ENCODE results near the gene MVB12A. TPM values are rescaled to one million over a fixed set of nuclear protein-coding genes. Genes with fewer than 3 reads are reported as not detected.

The MVB12A gene
- 34.4 and 41.2 TPM in 2 replicates for total RNA-seq (2014; rRNA removed; shearing (Covaris generic))

DNA sequence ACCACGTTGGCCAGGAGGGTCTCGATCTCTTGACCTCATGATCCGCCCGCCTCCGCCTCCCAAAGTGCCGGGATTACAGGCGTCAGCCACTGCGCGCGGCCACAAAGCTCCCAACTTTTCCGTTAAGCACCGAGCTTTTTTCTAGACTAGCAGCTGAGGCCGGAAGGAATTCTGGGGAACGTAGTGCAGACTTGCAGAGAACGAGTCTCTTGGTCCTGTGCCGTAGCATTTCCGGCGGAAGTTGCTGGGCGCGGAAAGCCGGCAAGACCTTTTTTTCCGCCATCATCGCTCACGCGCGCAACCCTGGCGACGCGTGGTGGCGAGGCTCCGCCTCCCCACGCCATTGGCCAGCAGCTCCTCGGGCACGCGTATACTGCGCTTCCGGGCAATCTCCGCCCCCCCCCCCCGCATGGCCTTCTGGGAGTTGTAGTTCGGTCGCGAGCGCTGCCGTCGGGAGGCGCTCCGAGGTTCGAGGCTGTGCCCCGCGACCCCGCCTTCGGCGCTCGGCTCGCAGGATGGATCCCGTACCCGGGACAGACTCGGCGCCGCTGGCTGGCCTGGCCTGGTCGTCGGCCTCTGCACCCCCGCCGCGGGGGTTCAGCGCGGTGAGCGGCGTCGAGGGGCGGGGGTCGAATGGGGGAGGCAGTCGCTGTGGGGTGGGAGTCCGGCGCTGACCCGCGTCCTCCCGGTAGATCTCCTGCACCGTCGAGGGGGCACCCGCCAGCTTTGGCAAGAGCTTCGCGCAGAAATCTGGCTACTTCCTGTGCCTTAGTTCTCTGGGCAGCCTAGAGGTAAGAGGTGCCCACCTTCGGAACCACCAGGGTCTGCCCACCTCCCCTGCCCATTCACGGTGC lies at the start of gene MVB12A:
Gene MVB12A (plus strand): TSS at position 427 of the 854 bp plus-strand sequence. CDS start 89 bp downstream, at position 516.
- H3K27ac ChIP-seq, result peak within 1 kb of the TSS; percentile 39
- H3K4me3 ChIP-seq, result peak within 1 kb of the TSS; percentile 68
- H3K36me3 ChIP-seq, result no peaks in the 10 kb centered on the region
- H3K4me1 ChIP-seq, result peaks cover 6% of the 10 kb centered on the region
- H3K9me3 ChIP-seq (replicated peaks), result no peaks in the 10 kb centered on the region
- peak; percentile 99 for DNase-seq
- H3K27me3 ChIP-seq, result no peaks in the 10 kb centered on the region

DNA sequence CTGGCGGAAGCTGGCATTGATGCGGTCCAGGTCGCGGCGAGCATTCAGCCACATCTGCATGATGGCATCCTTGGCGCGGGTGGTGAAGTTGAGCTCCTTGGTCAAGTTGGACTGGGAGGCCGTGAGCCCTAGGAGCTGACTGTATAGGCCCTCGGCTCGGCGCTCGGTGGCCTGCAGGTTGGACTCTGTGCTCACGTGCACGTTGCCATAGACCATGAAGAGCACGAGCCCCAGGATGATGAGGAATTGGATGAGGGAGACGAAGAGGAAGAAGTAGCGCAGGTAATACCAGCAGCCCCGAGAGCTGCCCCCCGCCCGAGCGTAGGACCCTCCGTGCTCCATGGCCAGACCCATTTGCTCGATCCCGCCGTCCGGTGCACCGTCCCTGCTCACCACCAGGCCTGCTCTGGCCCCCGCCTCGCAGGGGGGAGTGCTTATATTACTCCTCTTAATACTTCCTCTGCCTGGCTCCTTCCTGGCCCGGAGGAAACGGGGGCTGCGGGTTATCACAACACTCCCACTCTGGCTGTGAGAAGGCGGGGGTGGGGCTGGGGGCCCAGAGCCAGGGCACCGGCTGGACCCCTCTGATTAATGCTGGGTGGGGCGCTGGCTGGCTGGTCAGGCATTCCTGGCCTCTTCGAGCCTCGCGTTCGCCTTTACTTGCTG lies 42.8 kb upstream of the MVB12A start, which contains the start of gene PLVAP:
Gene PLVAP (minus strand): TSS at position 408 of the 666 bp plus-strand sequence. CDS start 54 bp downstream, at position 354.
- no peaks in the 10 kb centered on the region for H3K36me3 ChIP-seq
- H3K9me3 ChIP-seq (replicated peaks), result peaks cover 5% of the 10 kb centered on the region; the same call in 1 of the 2 replicates
- H3K4me1 ChIP-seq, result no peaks in the 10 kb centered on the region; the same call in 1 of the 2 replicates
- DNase-seq, result no peak
- H3K4me3 ChIP-seq, result no peak within 1 kb of the TSS
- peaks cover 23% of the 10 kb centered on the region for H3K27me3 ChIP-seq
- no peak within 1 kb of the TSS for H3K27ac ChIP-seq

DNA sequence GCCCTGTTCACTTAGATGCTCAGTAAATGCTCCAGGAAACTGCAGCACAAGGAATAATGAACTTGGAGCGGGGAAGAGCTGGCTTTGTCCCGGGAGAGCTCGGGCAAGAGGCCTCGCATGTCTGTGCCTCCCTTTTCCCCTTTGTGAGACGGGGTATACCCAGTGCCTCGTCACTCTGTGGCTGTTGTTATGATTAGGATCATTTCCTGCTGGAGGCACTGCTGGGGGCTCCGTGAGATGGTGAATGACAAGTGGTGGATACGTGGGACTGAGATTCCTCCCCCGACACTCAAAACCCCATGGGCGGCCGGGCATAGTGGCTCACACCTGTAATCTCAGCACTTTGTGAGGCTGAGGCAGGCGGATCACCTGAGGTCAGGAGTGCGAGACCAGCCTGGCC lies 41.6 kb upstream of the MVB12A start:
- Histone ChIP-seq H3K4me3 (no peak overlapping the region), H3K27ac (no peak overlapping the region), H3K9me3 (replicated peaks) (peaks cover 8% of the 10 kb centered on the region), H3K27me3 (peaks cover 23% of the 10 kb centered on the region), H3K36me3 (no peaks in the 10 kb centered on the region), H3K4me1 (no peaks in the 10 kb centered on the region; the same call in 1 of the 2 replicates)
- DNase-seq, result no peak

- H3K27me3 ChIP-seq, result peaks cover 23% of the 10 kb centered on the region
- no peaks in the 10 kb centered on the region for H3K36me3 ChIP-seq
- no peak for DNase-seq
- H3K4me3 ChIP-seq, result no peak overlapping the region
- no peak overlapping the region for H3K27ac ChIP-seq
- peaks cover 8% of the 10 kb centered on the region for H3K9me3 ChIP-seq (replicated peaks)
- no peaks in the 10 kb centered on the region; the same call in 1 of the 2 replicates for H3K4me1 ChIP-seq
These were observed 40.6 kb upstream of the MVB12A start for GRCh38 chr19:17379221-17379631.

DNA sequence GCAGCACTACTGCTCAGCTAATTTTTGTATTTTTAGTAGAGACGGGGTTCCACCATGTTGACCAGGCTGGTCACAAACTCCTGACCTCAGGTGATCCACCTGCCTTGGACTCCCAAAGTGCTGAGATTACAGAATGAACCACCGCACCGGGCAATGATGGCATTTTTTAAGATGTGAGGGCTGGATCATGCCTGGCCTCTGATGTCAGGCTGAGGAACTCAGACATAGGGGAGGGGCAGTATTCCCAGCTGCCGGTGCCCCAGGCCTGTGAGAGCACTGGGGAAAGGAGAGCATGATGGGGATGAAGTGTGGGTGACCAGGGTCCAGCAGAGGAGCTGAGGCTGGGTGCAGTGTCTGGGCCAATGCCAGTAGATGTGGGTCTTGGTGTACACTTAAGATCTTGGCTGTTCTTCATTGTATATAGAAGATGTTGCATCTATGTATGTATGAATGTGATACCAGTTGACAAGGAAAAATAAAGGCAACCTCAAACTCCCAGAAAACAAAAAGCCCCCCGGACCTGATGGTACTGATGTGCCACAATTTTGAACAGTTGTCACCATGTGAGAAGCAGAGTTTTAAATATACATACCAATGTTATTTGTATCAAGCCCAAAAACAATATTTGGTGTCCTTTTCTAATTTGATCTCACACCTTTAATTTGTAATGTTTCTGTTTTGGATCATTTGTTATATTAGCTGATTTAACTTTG lies 39.3 kb upstream of the MVB12A start:
- no peak overlapping the region for H3K27ac ChIP-seq
- H3K4me1 ChIP-seq, result no peaks in the 10 kb centered on the region
- H3K27me3 ChIP-seq, result peaks cover 10% of the 10 kb centered on the region
- peaks cover 8% of the 10 kb centered on the region for H3K9me3 ChIP-seq (replicated peaks)
- DNase-seq, result no peak
- H3K36me3 ChIP-seq, result no peaks in the 10 kb centered on the region
- H3K4me3 ChIP-seq, result no peak overlapping the region

GRCh38 chr19:17385878-17386611 lies 33.8 kb upstream of the MVB12A start:
- H3K27me3 ChIP-seq, result no peaks in the 10 kb centered on the region
- H3K4me1 ChIP-seq, result no peaks in the 10 kb centered on the region
- no peaks in the 10 kb centered on the region for H3K36me3 ChIP-seq
- peak; percentile 74 to 81 for DNase-seq
- no peak overlapping the region for H3K4me3 ChIP-seq
- H3K27ac ChIP-seq, result no peak overlapping the region
- peaks cover 3% of the 10 kb centered on the region for H3K9me3 ChIP-seq (replicated peaks)

- DNase-seq, result no peak
- Histone ChIP-seq H3K4me1 (0 out of 2 replicates have a peak, but pooled peaks cover 3% of the 10 kb centered on the region), H3K9me3 (replicated peaks) (no peaks in the 10 kb centered on the region; the same call in 1 of the 2 replicates), H3K4me3 (no peak overlapping the region), H3K36me3 (no peaks in the 10 kb centered on the region), H3K27ac (no peak overlapping the region), H3K27me3 (no peaks in the 10 kb centered on the region)
These were observed 30.6 kb upstream of the MVB12A start for GRCh38 chr19:17389288-17389687.

DNA sequence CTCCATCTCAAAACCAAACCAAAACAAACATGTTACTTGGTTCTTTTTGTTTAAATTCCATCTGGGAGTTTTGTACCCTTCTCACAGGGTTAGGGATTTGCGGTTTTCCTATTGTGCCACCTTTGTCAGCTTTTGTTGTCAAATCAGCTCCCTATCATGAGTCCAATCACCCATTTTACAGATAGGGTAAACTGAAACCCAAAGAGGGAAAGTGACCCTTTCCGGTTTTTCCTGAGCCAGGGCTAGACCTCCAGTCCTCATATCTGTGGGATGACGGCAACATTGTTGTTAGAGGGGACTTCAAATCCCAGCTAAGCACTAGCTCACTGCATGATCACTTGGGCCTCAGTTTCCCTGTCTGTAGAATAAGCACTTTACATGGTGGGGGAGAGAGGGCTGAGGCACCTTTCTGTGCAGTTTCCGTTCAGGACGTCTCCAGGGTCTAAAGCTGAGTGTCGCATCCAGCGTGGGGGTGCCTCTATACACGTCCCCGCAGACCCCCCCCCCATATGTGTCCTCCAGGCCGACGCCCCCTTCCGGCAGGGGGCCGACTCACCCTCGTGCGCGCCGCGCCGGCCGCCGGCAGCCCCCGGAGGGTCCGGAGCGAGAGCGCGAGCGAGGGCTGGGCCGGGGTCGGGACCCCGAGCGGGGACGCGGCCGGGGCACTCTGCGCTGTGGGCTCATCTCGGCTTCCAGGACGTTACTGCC lies 29.7 kb upstream of the MVB12A start:
- no peaks in the 10 kb centered on the region; the same call in 1 of the 2 replicates for H3K9me3 ChIP-seq (replicated peaks)
- no peaks in the 10 kb centered on the region for H3K27me3 ChIP-seq
- DNase-seq, result no peak
- H3K4me3 ChIP-seq, result peak overlapping the region; percentile 44
- H3K36me3 ChIP-seq, result no peaks in the 10 kb centered on the region
- H3K27ac ChIP-seq, result no peak overlapping the region
- 0 out of 2 replicates have a peak, but pooled peaks cover 3% of the 10 kb centered on the region for H3K4me1 ChIP-seq

GRCh38 chr19:17390665-17391370 lies 29.0 kb upstream of the MVB12A start:
- no peak overlapping the region for H3K27ac ChIP-seq
- H3K36me3 ChIP-seq, result no peaks in the 10 kb centered on the region
- no peaks in the 10 kb centered on the region; the same call in 1 of the 2 replicates for H3K9me3 ChIP-seq (replicated peaks)
- H3K4me3 ChIP-seq, result peak overlapping the region; percentile 44
- H3K4me1 ChIP-seq, result 0 out of 2 replicates have a peak, but pooled peaks cover 3% of the 10 kb centered on the region
- H3K27me3 ChIP-seq, result no peaks in the 10 kb centered on the region
- peak; percentile 96 to 97 for DNase-seq

DNA sequence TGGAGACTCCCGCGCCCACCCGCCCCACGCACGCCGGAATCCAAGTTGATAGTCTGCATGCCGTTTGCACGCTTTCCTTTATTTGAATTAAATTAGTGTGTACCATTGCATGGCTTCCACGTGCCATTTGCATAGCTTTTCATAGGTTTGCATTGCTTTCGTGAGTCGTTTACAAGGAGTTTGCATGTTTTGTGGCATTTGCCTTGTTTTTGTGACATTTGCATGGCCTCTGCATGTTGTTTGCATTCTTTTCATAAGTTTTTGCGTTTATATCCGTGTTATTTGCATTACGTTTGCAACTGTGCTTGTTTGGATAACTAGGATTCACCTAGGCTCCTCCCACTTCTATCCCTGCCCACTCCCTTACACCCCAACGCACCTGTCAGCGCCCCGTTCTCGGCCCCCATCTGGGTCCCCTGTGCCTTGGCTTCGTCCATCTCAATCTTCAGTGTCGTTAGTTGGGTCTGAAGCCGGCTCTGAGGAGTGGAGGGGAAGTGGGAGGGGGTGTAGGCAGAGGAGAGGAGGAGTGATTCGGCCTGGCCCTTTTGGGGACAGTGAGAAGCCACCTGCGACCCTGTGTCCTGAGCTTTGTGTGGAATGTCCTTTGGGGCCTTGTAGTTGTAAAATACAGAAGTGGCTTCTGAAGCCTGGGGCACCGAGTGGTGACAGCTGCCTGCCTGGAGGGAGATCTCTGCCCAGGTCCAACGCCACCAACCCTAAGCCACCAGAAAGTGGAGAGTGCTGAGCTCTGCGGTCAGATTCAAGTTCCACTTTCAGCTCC lies 28.3 kb upstream of the MVB12A start:
- Histone ChIP-seq H3K36me3 (no peaks in the 10 kb centered on the region), H3K9me3 (replicated peaks) (no peaks in the 10 kb centered on the region; the same call in 1 of the 2 replicates), H3K27me3 (no peaks in the 10 kb centered on the region), H3K27ac (no peak overlapping the region), H3K4me3 (peak overlapping the region; percentile 44), H3K4me1 (0 out of 2 replicates have a peak, but pooled peaks cover 3% of the 10 kb centered on the region)
- DNase-seq, result peak in 1 of 2 experiments; percentile 53

GRCh38 chr19:17393002-17393401 lies 26.8 kb upstream of the MVB12A start:
- Histone ChIP-seq H3K36me3 (no peaks in the 10 kb centered on the region), H3K4me3 (no peak overlapping the region), H3K27ac (no peak overlapping the region), H3K4me1 (0 out of 2 replicates have a peak, but pooled peaks cover 3% of the 10 kb centered on the region), H3K9me3 (replicated peaks) (no peaks in the 10 kb centered on the region; the same call in 1 of the 2 replicates), H3K27me3 (no peaks in the 10 kb centered on the region)
- DNase-seq, result no peak

- no peak within 1 kb of the TSS for H3K4me3 ChIP-seq
- DNase-seq, result no peak
- no peak within 1 kb of the TSS for H3K27ac ChIP-seq
- no peaks in the 10 kb centered on the region; the same call in 1 of the 2 replicates for H3K9me3 ChIP-seq (replicated peaks)
- 0 out of 2 replicates have a peak, but pooled peaks cover 3% of the 10 kb centered on the region for H3K4me1 ChIP-seq
- H3K27me3 ChIP-seq, result no peaks in the 10 kb centered on the region
- H3K36me3 ChIP-seq, result no peaks in the 10 kb centered on the region
These were observed 25.9 kb upstream of the MVB12A start, which contains the start of gene CCDC194 for GRCh38 chr19:17393914-17394313. CCDC194 (minus strand) TSS chr19:17394196; CDS start chr19:17394158, 38 bp downstream.

Measured in SJCRH30 (cell line).